Fibroblast of skin of left biceps (primary cell): ENCODE results near the gene CFAP97D1.

Experiments used
- DNase-seq, 2 experiments: peaks; one replicate each; pipeline ENCODE4 v3.0.0-alpha.2; 2013; ENCODE audit warnings: low read depth in 2 of 2

Gene CFAP97D1

DNA sequence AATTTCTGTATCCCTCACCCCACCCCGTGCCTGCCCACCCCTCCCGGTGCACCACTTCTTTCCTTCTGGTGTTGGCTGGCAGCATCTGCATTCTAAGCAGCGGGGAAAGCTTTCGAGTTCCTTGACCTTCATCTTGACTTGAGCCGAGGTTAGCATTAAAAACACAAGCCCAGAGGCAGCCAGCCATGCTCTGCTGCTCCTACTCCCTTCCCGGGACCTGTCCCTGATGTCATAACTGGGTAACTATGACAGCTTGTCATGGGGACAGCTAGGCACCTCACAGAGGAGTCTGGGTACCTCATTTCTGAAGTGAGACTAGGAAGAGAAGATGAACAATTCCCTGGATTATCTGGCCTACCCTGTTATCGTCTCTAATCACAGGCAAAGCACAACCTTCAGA lies at the start of gene CFAP97D1:
CFAP97D1 (plus strand) TSS at position 301 of the 400 bp plus-strand sequence; CDS start at position 329, 28 bp downstream.
- DNase-seq: no peak

DNA sequence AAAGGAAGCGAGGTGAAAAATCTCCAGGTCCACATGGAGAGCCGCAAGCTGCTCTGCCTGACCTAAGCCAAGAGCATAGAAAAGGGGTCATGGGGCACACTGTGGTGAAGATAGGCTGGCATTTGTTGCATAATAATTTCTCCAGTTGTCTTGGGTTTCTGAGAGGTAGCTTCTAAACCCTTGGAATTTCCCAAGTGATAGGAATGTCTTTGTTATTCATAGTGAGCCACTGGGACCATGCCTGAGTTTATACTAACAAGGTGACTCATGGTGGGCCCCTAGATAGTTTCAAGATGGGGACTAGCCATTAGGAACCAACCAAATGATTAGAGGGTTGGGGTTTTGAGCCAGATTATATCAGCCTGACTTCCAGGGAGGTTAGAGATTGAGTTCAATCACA lies 47.3 kb upstream of the CFAP97D1 start:
- DNase-seq: peak; percentile 77 to 78

DNA sequence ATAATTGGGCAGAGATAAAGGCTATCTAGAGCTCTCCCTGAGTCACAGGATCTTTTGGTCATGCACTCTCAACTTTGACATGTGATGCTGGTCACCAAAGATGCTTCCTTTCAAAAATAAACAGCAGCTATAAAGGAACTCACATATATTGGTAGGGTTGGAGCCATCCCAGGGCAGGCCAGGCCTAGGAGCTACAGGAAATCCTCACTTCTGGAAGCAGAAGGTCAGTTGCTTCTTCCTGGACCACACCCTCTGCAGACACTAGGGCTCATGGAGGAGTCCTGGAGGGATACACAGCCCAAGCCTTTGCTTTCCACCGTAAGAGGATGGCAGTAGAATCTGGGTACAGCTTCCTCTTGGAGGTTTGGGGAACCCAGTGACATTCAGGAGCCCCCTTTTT lies 46.3 kb upstream of the CFAP97D1 start:
- no peak for DNase-seq

- DNase-seq: peak; percentile 79 to 80
These were observed 45.9 kb upstream of the CFAP97D1 start for GRCh38 chr17:43734376-43734775.

DNA sequence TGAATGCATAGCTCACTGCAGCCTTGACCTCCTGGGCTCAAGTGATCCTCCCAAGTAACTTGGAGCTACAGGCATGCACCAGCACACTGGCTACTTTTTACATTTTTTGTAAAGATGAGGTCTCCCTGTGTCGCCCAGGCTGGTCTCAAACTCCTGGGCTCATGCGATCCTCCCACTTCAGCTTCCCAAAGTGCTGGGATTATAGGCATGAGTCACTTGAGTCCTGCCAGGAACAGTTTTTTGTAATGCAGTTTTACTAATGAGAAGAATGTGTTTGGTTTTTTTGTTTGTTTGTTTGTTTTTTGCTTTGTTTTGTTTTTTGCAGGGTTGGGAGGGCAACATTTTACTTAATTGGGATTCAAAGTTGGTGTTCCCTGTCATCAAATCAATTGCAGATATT lies 43.8 kb upstream of the CFAP97D1 start:
- DNase-seq: no peak

DNA sequence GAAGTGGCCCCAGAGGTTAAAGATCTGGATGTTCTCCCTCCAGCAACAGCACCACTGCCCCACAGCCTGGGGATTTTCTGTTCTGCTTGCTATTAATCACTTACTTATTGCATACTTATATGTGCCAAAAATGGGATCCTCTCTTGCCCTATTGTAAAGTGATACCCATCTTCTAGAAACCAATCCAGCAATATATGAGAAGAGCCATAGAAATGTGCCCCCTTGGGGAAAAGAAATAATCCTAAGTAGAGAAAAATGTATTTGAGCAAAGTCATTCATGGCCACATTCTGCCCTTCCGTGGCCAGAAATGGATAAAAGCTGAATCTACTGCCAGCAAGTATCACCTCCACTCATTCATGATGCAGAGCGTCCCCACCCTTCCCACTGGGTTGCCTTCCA lies 42.5 kb upstream of the CFAP97D1 start:
- DNase-seq: no peak

DNA sequence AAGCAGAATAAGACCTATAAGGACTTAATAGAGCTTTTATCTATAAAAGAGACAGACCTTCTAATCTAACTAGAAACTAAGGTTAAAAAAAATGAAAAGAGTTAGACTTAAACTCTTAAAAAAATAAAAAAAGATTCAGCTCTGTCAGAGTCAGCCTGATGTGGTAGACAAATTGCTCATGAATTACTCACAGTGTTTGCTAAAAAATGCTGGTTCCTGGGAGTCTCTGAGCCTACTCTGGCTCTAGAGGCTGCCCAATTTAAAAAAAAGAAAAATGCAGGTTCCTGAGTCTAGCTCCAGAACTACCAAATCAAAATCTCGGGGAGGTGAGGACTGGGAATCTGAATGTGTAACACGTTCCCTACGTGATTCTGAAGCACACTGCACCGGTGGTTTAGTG lies 39.7 kb upstream of the CFAP97D1 start:
- no peak for DNase-seq

- DNase-seq: no peak
These were observed 38.6 kb upstream of the CFAP97D1 start for GRCh38 chr17:43741636-43742035.

GRCh38 chr17:43745541-43745940 lies 34.7 kb upstream of the CFAP97D1 start:
- DNase-seq: no peak

- DNase-seq: no peak
These were observed 30.1 kb upstream of the CFAP97D1 start for GRCh38 chr17:43750153-43750552.

- no peak for DNase-seq
These were observed 26.6 kb upstream of the CFAP97D1 start for GRCh38 chr17:43753493-43754129.

DNA sequence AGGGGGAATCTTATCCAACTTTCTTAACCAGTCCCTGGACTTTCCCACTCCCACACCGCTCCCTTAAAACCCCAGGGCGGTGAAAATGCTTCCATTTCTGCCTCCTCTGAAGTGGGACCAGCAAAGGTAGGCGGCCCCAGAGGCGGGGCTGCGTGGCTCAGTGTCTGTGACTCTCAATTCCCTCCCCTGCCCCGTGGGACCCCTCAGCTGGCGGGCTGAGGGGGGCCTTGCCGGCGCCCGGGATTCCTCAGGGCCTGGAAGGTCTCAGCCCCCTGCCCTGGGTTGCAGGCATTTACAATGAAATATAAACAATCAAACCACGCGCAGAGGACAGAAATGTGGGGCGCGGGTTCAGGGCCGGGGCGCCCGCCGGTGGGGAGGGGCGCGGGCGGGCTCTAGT lies 25.3 kb upstream of the CFAP97D1 start:
- no peak for DNase-seq

GRCh38 chr17:43755389-43755875 lies 24.8 kb upstream of the CFAP97D1 start:
- DNase-seq: no peak

DNA sequence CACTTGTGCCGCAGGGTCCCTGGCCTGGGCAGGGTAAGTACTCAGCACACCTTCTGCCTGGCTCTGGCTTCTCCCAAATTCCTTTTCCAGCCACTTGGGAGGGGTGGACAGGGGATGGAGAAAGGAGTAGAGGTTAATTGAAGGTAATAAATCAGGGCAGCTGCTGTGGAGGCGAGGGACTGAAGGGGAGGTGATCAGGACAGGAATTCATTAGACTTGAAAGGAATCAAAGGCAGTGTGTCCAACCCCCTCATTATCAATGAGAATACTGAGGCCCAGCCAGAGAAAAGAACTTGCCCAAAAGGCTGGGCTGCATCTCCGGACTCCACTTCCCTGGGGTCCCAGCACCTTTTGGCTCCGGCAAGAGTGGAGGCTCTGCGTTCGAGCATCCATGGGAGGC lies 24.0 kb upstream of the CFAP97D1 start:
- no peak for DNase-seq

GRCh38 chr17:43757171-43757660 lies 23.0 kb upstream of the CFAP97D1 start:
- DNase-seq: no peak

GRCh38 chr17:43758086-43758485 lies 22.1 kb upstream of the CFAP97D1 start:
- no peak for DNase-seq

- no peak for DNase-seq
These were observed 21.6 kb upstream of the CFAP97D1 start, which contains the start of gene SOST for GRCh38 chr17:43758497-43759174. Gene SOST (minus strand): TSS chr17:43758791. CDS start chr17:43758741, 50 bp downstream.

GRCh38 chr17:43759836-43760235 lies 20.4 kb upstream of the CFAP97D1 start:
- DNase-seq: no peak

DNA sequence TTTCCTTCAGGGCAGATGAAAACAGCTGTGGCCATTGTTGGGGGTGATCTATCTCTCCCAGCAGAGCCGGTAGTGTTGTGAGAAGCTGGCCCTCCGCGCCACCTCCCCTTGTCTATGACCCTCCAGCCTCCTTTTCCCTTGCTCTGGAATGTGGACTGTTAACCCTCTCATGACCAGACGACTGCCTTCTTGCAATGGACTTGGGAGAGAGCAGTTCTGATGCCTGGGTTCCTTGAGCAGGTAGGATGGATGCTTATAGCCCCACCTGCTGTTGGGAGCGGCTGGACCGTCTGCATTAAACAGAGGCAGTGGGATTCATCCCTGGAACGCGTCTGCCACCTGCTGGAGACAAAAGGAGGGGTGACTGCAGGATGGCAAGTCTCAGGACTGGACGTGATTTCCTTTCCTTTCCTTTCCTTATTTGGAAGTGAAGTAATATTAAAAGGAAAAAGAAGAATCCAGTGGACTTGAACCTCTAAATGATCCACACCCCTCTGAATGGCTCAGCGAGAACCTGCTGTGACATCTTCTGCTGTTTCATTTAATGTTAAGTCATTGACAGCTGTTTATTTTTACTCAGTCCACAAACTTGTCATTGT lies 19.9 kb upstream of the CFAP97D1 start:
- peak; percentile 62 to 70 for DNase-seq

DNA sequence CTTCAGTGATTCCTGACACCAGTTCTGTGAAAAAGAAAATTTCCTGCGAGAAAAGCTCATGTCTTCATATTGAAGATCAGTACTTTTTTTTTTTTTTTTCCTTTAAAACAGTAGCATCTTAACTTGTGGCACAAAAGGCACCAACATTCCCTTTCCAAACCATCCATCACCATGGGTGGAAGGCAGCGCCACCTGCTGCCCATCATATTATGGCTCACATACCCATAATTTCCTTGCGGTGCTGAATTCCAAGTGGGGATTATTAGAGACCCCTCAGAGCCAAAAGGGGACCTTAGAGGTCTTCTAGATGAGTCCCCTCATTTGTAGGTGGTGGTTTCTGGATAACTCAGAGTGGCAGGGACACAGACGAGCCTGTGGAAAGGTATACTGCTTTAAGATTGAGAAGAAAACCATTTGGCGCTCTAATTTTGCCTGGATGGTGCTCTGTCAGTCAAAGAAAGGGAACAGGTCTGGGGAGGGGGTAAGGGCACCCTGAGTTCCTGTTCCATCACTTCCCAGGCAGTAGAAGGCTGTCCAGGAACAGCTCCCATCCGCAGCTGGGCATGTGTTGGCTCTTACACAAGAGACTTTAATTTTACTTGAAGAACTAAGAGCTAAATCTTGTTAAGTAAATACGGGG lies 13.7 kb upstream of the CFAP97D1 start:
- DNase-seq: no peak

DNA sequence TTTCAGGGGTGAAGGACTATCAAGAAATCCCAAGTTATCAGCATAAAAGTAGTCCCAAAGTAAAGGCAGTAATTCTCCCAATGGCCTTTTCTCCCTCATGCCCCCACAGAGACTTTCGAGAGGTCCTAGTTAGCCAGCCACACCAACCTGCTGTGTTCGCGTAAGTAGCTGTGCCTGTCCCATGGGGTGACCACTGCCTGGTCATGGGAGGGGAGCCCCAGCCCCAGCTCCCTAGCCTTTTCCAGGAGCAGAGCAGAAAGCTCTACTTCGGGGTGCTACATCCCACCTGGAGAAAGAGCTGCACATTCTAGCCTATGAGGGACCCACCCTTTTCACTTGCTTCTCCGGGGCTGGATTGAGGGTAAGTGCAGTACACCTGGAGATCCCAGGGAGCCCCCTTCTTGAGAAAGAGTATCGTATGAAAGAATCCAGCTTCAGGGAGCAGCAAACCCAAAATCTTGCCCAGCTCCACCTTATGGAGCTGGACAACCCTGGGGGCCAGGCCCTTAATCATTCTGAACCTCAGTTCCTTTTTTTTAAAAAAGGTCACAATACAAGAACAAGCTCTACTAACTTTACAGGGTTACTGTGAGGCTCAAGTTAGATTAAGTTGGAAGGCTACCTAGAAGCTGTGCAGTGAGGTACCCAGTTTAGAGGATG lies 13.1 kb upstream of the CFAP97D1 start:
- no peak for DNase-seq

GRCh38 chr17:43767713-43768059 lies 12.5 kb upstream of the CFAP97D1 start:
- no peak for DNase-seq
